GM12801 (cell line): ENCODE data around the gene SIAH3.

Source experiments
- CTCF ChIP-seq: IDR thresholded peaks from one replicate; pipeline ENCODE4 v1.5.1; 2011; ENCODE audit warnings: control low read depth; ENCODE audit not compliant: insufficient read length; ENCODE audit errors: extremely low read depth

The SIAH3 gene

DNA sequence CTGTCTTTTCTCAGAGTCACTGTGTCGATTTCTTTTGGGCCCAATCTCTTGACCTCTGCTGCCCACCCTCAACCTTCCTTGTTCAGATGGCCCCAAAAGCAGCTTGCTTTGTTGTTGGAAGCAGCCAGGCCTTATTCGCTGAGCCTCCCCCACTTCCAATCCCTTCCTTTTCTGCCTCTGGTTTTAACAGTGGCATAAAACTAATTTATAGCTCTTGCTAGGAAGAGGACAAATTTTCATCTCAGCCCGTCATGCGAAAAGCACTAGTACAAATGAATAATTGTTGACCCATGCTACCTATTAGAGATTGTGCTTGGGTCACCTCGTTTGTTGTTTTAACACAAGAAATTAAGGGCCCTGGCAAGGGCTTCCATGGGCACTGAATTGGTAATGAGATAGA is 51.1 kb downstream of the SIAH3 start:
- TF ChIP-seq CTCF, result no peak

- TF ChIP-seq CTCF, result no peak
Measured at GRCh38 chr13:45799451-45799850, 52.1 kb downstream of the SIAH3 start.

GRCh38 chr13:45798851-45799250 is 52.7 kb downstream of the SIAH3 start:
- TF ChIP-seq CTCF, result no peak

- TF ChIP-seq CTCF, result no peak
Measured at GRCh38 chr13:45796426-45797235, 54.9 kb downstream of the SIAH3 start.

DNA sequence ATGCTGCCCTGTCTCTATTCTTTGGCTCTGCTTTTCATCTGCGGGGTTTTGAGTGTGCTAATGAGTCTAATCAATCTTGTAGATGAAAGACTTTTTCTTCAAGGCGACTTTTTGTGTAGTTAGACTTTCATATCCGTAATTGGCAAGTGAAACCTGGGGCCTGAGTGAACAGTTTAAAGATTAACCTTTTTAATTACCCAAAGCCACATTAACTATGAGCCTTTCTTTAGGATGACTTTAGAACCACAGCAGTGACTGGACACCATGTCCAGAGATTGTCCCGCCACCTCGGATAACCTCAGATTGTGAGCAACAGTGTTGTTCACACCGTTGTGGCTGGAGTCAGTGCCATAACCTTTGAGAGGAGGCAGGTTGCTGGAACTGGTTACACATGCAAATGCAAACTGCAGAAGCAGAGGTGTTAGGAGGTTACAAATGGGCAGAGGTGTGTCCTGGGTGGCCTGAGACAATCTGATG is 58.7 kb downstream of the SIAH3 start:
- no peak for TF ChIP-seq CTCF

DNA sequence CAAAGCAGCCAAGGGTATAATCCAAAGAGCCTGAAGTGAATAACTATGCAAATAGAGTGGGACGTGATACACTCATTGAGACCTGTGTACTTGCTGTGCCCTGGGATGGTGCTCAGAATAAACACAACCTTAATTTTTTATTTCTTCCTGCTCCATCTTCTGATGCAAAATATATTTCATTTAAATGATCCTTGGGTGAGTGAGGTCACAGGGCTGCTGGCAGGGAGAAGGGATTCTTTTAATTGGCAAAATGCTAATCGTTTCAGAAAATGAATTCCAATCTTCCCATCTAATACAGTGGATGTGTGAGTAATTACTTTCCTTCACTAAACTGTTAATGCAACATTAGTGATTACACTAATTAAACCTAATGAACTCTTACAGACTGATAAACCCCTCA is 63.5 kb downstream of the SIAH3 start:
- no peak for TF ChIP-seq CTCF

DNA sequence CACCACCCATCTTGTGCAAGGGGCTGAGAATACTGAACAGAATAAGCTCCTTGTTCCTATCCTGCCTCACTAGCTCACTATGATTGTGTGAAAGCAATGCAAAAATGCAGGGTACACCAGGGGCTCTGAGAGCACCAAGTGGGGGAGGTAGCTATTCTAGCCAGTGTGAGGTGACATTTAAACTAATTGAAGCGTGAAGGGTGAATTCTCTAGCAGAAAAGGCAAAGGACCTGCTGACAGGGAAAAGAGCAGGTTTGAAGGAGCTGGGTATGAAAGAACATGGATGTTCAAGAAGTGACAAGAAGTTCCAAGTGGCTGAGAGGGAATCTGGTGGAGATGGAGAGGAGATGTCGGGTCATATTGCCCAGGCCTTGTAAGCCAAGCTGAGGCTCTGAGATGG is 64.2 kb downstream of the SIAH3 start:
- TF ChIP-seq CTCF, result no peak
